HL-60 (cell line): ENCODE results near the gene SUCO.

Experiments used
- CTCF ChIP-seq: IDR thresholded peaks from one replicate; pipeline ENCODE4 v1.5.1; 2011; ENCODE audit warnings: low read length, control low read depth, inconsistent platforms; ENCODE audit not compliant: insufficient read depth
- POLR2AphosphoS5 ChIP-seq: IDR thresholded peaks from 2 replicates; pipeline ENCODE4 v1.6.1; 2012; ENCODE audit warnings: low read depth

GRCh38 chr1:172498857-172499256 lies 34.1 kb upstream of the SUCO start:
- no peak for TF ChIP-seq CTCF
- peak; percentile 59; the same call in 1 of the 2 replicates for TF ChIP-seq POLR2AphosphoS5
